Motor neuron (in vitro differentiated cells): Measurements from ENCODE around the gene CNOT4. TPM values are rescaled to one million over a fixed set of nuclear protein-coding genes. Genes with fewer than 3 reads are reported as not detected.

Source experiments
- ATAC-seq, 8 experiments: fragments of 200-7000 bp; cut with Tn5 transposase; replicated peaks in 6 of 8; 2 replicates each; pipeline ENCODE4 v1.8.0; 2021; ENCODE audit warnings: mild to moderate bottlenecking in 8 of 8, moderate library complexity in 8 of 8
- H3K27ac ChIP-seq, 2 donors: fragments of 250-450 bp; sonication (Bioruptor Pico); 2 replicates each; pipeline ENCODE4 v1.9.0; 2021; ENCODE audit warnings: antibody characterized with exemption in 2 of 2, mild to moderate bottlenecking in 2 of 2, moderate library complexity in 1 of 2
- H3K4me1 ChIP-seq, 2 donors: fragments of 250-450 bp; sonication (Bioruptor Pico); replicated peaks in 1 of 2; 2 replicates each; pipeline ENCODE4 v1.6.1; 2021; ENCODE audit warnings: antibody characterized with exemption in 2 of 2, mild to moderate bottlenecking in 2 of 2, moderate library complexity in 1 of 2
- H3K4me3 ChIP-seq, 5 donors: fragments of 250-450 bp; sonication (Bioruptor Pico); 2 replicates each; pipeline ENCODE4 v1.9.0; 2021; ENCODE audit warnings: antibody characterized with exemption in 5 of 5, mild to moderate bottlenecking in 5 of 5, moderate library complexity in 4 of 5
- WGBS, 10 experiments: fragments of 450-650 bp; shearing (Covaris generic); methylation state at CpG; one replicate each; pipeline ENCODE4 v1.0.0; 2022; 5-methylcytosine and 5-hydroxymethylcytosine counted together
- in situ Hi-C, 9 experiments: fragments of 400-800 bp; cut with MboI; loops; one replicate each; pipeline ENCODE4 v1.15.0; 2021; ENCODE audit warnings: low sequenced_read_pairs in 9 of 9, low pct_unique_long_range_greater_than_20kb in 2 of 9; ENCODE audit not compliant: unreplicated experiment in 9 of 9
- total RNA-seq, 8 experiments: library from RNA; unstranded; fragments of 300-600 nt; gene quantifications; 2 replicates each; pipeline versions ENCODE4 v1.2.3 to v1.2.4, GENCODE V29; 2022

CNOT4 gene
- total RNA-seq, 8 experiments from 2014 or later = 10.5 to 22.6 (median 15.5) TPM

GRCh38 chr7:135405969-135406368 lies 103.9 kb downstream of the CNOT4 start:
- no peaks in the 10 kb centered on the region for H3K4me1 ChIP-seq
- no peak overlapping the region for H3K27ac ChIP-seq
- no peak overlapping the region for H3K4me3 ChIP-seq
- no peak for ATAC-seq
- in situ Hi-C loops = no loop called here
- 86 to 100% (median 93%) methylated on average over 1 to 2 of the region's 2 CpGs; no CpG with 5 or more reads in 6 of the 10 experiments for WGBS, 10 experiments

- Histone ChIP-seq H3K4me1 (no peaks in the 10 kb centered on the region), H3K4me3 (no peak overlapping the region), H3K27ac (no peak overlapping the region)
- WGBS, 10 experiments = 66 to 100% (median 87%) methylated on average over 2 to 3 of the region's 3 CpGs
- no peak for ATAC-seq
- in situ Hi-C loops = no loop called here
Measured at GRCh38 chr7:135403302-135403701, 106.6 kb downstream of the CNOT4 start.

DNA sequence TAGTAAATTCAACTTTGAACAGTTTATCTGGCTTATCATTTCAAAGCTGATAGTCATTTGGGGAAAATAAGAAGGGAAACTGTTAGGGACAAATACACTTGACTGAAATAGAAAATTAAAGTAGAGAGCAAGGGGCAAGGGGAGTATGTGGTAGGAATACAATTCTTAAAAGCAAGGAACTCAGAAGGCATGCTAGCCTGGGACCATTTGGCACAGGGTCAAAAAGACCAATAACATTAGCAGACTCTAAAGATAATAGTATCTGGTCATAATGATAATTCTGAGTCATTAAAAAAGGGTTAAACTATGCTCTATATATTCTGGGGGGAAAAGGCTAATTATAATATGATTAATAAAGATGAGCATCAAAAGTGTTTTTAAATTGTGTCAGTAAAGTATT lies 112.2 kb downstream of the CNOT4 start:
- Histone ChIP-seq H3K27ac (no peak overlapping the region), H3K4me1 (no peaks in the 10 kb centered on the region), H3K4me3 (no peak overlapping the region)
- ATAC-seq = no peak
- in situ Hi-C loops = loop anchor here in 1 of 9 experiments (25.0 kb wide), 1 partner anchor 110 kb away; no protein-coding TSS in a partner anchor

GRCh38 chr7:135392701-135393100 lies 117.2 kb downstream of the CNOT4 start:
- Histone ChIP-seq H3K4me3 (no peak overlapping the region), H3K27ac (no peak overlapping the region), H3K4me1 (no peaks in the 10 kb centered on the region)
- ATAC-seq = no peak
- in situ Hi-C loops = loop anchor here in 1 of 9 experiments (25.0 kb wide), 1 partner anchor 105 kb away; no protein-coding TSS in a partner anchor
- WGBS, 10 experiments = 65 to 100% (median 94%) methylated on average over 1 to 4 of the region's 4 CpGs; no CpG with 5 or more reads in 2 of the 10 experiments

- Histone ChIP-seq H3K4me1 (no peaks in the 10 kb centered on the region), H3K27ac (no peak overlapping the region), H3K4me3 (no peak overlapping the region)
- WGBS, 10 experiments = 33 to 100% (median 95%) methylated on average over 1 to 3 of the region's 3 CpGs
- ATAC-seq = no peak
- in situ Hi-C loops = loop anchor here in 1 of 9 experiments (25.0 kb wide), 1 partner anchor 104 kb away; no protein-coding TSS in a partner anchor
Measured at GRCh38 chr7:135391514-135391913, 118.4 kb downstream of the CNOT4 start.

DNA sequence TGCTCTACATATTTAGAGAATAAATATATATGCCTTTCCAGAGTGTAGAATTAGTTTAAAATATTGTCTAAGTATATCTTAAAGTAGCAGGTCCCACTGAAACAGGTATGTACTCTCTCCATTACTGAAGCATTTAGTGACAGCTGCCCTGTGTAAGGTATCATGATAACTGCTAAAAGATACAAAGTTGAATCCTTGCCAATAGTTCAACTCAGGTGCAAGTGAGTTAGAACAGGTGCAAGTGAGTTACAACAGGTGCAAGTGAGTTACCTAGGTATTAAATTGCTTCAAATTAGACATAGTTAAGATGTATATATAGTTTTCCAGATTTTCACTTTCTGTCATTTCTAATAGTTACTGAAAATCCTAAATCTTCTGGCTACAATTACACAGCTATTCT lies 119.1 kb downstream of the CNOT4 start:
- in situ Hi-C loops = loop anchor here in 1 of 9 experiments (25.0 kb wide), 1 partner anchor 104 kb away; no protein-coding TSS in a partner anchor
- no peaks in the 10 kb centered on the region for H3K4me1 ChIP-seq
- no peak overlapping the region for H3K4me3 ChIP-seq
- no peak overlapping the region for H3K27ac ChIP-seq
- ATAC-seq = no peak

DNA sequence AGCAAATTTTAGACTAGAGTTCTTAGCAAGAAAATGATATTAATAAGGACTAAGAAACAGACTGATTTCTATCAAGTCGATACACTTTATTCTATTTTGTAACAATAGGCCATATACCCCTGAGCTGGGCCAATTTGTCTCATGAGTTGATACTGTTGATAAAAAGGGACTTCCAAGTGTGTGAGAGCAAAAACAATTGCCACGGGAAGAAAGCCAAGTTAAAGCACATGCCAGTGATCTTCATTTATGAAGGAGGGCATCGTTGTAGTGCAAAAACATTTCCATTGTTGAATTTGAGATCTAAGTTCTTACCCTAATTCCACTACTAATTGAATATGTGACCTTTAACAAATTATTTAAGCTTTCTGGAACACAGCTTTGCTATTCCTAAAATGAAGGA lies 119.9 kb downstream of the CNOT4 start:
- no peak for ATAC-seq
- 0 to 100% (median 76%) methylated on average over 1 to 3 of the region's 3 CpGs; no CpG with 5 or more reads in 1 of the 10 experiments for WGBS, 10 experiments
- no peak overlapping the region for H3K4me3 ChIP-seq
- in situ Hi-C loops = loop anchor here in 1 of 9 experiments (25.0 kb wide), 1 partner anchor 103 kb away; no protein-coding TSS in a partner anchor
- H3K4me1 ChIP-seq = no peaks in the 10 kb centered on the region
- H3K27ac ChIP-seq = no peak overlapping the region

- in situ Hi-C loops = loop anchor here in 1 of 9 experiments (25.0 kb wide), 1 partner anchor 101 kb away; no protein-coding TSS in a partner anchor
- WGBS, 10 experiments = 69 to 100% (median 91%) methylated on average over 1 to 3 of the region's 3 CpGs; no CpG with 5 or more reads in 3 of the 10 experiments
- Histone ChIP-seq H3K4me1 (no peaks in the 10 kb centered on the region), H3K27ac (no peak overlapping the region), H3K4me3 (no peak overlapping the region)
- no peak for ATAC-seq
Measured at GRCh38 chr7:135388616-135389015, 121.3 kb downstream of the CNOT4 start.

DNA sequence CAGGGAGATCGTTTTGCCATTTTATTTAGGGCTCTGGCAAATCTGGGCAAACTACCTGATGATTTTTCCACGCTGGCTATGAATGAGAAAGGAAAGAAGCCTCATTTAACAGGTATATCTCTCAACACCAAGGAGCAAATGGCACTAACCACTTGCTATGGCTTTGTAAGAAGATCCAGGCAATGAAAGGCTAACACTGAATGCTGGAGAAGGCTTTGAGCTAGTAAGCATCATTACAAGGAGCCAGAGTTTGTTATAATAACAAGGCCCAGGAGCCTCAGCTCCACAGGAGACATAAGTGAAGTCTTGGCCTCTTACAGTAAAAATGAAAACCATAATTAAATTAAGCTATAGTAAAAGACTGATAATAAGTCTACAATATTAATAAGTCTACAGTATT lies 123.1 kb downstream of the CNOT4 start:
- 64 to 100% (median 82%) methylated on average over 1 to 2 of the region's 2 CpGs; no CpG with 5 or more reads in 2 of the 10 experiments for WGBS, 10 experiments
- in situ Hi-C loops = loop anchor here in 1 of 9 experiments (25.0 kb wide), 1 partner anchor 99 kb away; no protein-coding TSS in a partner anchor
- H3K4me3 ChIP-seq = no peak overlapping the region
- no peak for ATAC-seq
- no peak overlapping the region for H3K27ac ChIP-seq
- H3K4me1 ChIP-seq = no peaks in the 10 kb centered on the region

DNA sequence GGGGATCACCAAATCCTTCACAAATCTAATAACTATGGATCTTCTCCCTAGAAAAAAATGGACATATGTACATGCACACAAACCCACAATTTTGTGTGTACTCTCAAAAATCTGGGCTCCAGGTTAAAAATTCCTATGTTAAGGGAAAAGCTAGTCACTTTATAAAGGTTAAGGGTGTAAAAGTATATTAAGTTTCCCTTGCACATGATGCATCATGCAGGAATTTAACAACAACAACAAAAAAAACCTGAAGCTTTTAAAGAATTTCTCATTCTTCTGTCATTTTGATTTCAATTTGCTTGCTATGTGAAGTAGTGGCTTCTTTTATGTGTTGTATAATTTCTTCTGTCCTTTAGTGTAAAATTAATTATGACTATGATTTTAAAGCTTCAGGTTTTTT lies 123.7 kb downstream of the CNOT4 start:
- Histone ChIP-seq H3K27ac (no peak overlapping the region), H3K4me3 (no peak overlapping the region), H3K4me1 (no peaks in the 10 kb centered on the region)
- in situ Hi-C loops = loop anchor here in 1 of 9 experiments (25.0 kb wide), 1 partner anchor 99 kb away; no protein-coding TSS in a partner anchor
- no peak for ATAC-seq

- ATAC-seq = peak in 1 of 8 experiments; percentile 15
Measured at GRCh38 chr7:135385209-135385608, 124.7 kb downstream of the CNOT4 start.

DNA sequence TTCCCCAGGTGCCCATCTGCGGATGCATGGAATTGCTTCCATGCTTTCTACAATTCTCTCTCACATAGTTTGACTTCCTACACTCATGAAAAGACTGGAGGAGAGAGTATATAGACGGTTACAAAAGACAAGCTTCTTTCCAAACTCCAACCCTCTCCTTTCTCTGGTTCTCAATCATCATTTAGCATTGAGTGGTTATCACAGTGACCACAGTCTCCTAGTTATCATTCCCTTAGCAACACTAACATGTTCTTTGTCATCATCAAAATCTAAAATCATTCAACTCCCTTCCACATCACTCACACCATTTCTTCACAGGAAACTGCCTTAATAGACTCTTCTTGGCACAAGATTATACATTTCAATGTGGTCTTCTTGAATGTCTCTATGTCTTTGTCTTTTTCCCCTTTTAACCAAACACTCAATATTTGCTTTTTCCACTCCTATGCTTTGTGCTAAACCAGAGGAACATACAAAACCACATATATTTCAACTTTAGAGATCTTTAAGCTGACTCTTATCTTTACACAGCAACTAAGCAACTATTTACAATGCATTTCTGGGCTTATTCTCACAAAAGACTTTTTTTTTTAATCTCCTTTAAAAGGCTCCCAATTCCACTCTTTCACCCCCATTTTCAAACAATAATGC lies 126.3 kb downstream of the CNOT4 start:
- in situ Hi-C loops = loop anchor here in 1 of 9 experiments (25.0 kb wide), 1 partner anchor 96 kb away; no protein-coding TSS in a partner anchor
- H3K4me1 ChIP-seq = no peaks in the 10 kb centered on the region
- H3K27ac ChIP-seq = no peak overlapping the region
- ATAC-seq = peak in 3 of 8 experiments; percentile 15 to 92 (median 43)
- 38 to 100% (median 90%) methylated on average over 1 to 2 of the region's 2 CpGs; no CpG with 5 or more reads in 2 of the 10 experiments for WGBS, 10 experiments
- H3K4me3 ChIP-seq = no peak overlapping the region

More at GRCh38 chr7:135385209-135385608, 124.7 kb downstream of the CNOT4 start:
- in situ Hi-C loops = loop anchor here in 1 of 9 experiments (25.0 kb wide), 1 partner anchor 98 kb away; no protein-coding TSS in a partner anchor
- Histone ChIP-seq H3K4me1 (no peaks in the 10 kb centered on the region), H3K27ac (no peak overlapping the region), H3K4me3 (no peak overlapping the region)
- WGBS, 10 experiments = 47 to 100% (median 83%) methylated on average over 1 to 3 of the region's 3 CpGs; no CpG with 5 or more reads in 1 of the 10 experiments

GRCh38 chr7:135382173-135382572 lies 127.7 kb downstream of the CNOT4 start:
- Histone ChIP-seq H3K4me1 (no peaks in the 10 kb centered on the region), H3K27ac (no peak overlapping the region), H3K4me3 (no peak overlapping the region)
- 80 to 100% (median 100%) methylated on average over 1 to 3 of the region's 3 CpGs; no CpG with 5 or more reads in 1 of the 10 experiments for WGBS, 10 experiments
- ATAC-seq = no peak
- in situ Hi-C loops = loop anchor here in 1 of 9 experiments (25.0 kb wide), 1 partner anchor 95 kb away; no protein-coding TSS in a partner anchor
